NB4 (cell line): Measurements from ENCODE around the gene NPTX2.

Experiments
- POLR2A ChIP-seq: IDR thresholded peaks from 2 replicates; pipeline ENCODE4 v1.6.1; 2011; ENCODE audit warnings: mild to moderate bottlenecking; ENCODE audit not compliant: insufficient read length; ENCODE audit errors: extremely low read depth
- TF ChIP-seq, protein P1 (sequence below): IDR thresholded peaks from one replicate; pipeline ENCODE4 v1.5.1; 2012; ENCODE audit warnings: low read depth, low read length

DNA sequence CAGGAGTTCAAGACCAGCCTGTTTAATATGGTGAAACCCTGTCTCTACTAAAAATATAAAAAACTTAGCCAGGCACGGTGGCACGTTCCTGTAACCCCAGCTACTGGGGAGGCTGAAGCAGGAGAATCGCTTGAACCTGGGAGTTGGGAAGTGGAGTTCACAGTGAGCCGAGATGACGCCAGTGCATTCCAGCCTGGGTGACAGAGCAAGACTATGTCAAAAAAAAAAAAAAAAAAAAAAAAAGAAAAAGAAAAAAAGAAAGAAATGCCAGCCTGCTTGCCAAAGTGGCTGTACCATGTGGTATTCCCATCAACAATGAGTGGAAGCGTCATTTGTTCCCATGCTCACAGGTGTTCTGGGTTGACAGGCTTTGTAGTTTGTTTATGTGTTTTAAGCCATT, 43.3 kb upstream of the NPTX2 start:
- TF ChIP-seq, protein P1, sequence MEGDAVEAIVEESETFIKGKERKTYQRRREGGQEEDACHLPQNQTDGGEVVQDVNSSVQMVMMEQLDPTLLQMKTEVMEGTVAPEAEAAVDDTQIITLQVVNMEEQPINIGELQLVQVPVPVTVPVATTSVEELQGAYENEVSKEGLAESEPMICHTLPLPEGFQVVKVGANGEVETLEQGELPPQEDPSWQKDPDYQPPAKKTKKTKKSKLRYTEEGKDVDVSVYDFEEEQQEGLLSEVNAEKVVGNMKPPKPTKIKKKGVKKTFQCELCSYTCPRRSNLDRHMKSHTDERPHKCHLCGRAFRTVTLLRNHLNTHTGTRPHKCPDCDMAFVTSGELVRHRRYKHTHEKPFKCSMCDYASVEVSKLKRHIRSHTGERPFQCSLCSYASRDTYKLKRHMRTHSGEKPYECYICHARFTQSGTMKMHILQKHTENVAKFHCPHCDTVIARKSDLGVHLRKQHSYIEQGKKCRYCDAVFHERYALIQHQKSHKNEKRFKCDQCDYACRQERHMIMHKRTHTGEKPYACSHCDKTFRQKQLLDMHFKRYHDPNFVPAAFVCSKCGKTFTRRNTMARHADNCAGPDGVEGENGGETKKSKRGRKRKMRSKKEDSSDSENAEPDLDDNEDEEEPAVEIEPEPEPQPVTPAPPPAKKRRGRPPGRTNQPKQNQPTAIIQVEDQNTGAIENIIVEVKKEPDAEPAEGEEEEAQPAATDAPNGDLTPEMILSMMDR = no peak
- no peak for TF ChIP-seq POLR2A
